Heart left ventricle (tissue), 13 donors: ENCODE results near the gene CLIP1.

Source experiments
- POLR2A ChIP-seq, 2 donors: fragments of 450-650 bp; IDR thresholded peaks; one replicate each; pipeline ENCODE4 v1.6.1; 2017; ENCODE audit warnings: antibody characterized with exemption in 2 of 2, mild to moderate bottlenecking in 2 of 2, moderate library complexity in 2 of 2
- TF ChIP-seq, protein P1 (sequence below), 12 donors: fragments of 200-600 bp; sonication (generic) in 4 of 12; IDR thresholded peaks; one replicate each; pipeline versions ENCODE4 v1.5.0 to v1.8.0; 2018 to 2022; ENCODE audit warnings: antibody characterized with exemption in 12 of 12, mild to moderate bottlenecking in 5 of 12
- donor health status: ischemic (EF 13 %, LVEDD 7.1; RV severe dilation, severe dysfunction).
- donor health status: DM: no; HTN: yes; CAD: no.
- donor health status: DM: no; HTN: no; CAD: no.
- donor health status: ischemic (EF 25% LVEDD 6.9; RV normal size, moderate dysfunction).
- donor health status: ischemic (EF 25% LVEDD 5.7; RV mildly dilated, moderate dysfunction).
- donor health status: ischemic (EF 35%, LVEDD 5.7; RV mildly dilated, moderate dysfunction).
- donor health status: nonischemic (EF 11% LVEDD 7.7; RV severe dilation, severe dysfunction).
- donor health status: DM: yes; HTN: yes; CAD: no.
- donor health status: PGD.
- donor health status: ischemic (EF 29% LVEDD 5.4; RV normal size, mild dysfunction).
- donor health status: nonischemic (EF 23%, LVEDD 6.1; RV moderate dilation, normal function).

DNA sequence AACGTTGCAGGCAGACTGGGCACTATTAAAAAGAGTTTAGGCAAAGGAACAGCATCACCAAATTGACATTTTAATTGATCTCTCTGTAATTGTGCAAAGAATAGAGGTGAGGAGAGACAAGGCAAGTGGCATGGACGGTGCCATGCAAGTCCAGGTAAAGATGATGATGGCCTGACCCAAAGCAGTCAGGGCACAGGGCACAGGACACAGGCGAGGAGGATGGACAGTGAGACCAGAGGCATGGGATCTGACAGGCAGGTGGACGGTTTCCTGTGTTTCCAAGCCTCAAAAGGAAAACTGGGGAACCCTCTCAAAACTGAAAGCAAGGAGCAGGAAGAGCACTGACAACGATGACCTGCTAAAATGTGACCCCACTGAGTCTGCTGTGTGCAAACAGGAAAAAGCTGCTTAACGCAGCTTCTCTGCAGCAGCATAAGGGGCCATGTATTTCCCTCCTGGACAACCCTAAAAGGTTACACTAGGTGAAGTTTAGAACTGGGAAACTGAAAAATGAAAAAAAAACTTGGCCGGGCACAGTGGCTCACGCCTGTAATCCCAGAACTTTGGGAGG lies 50.9 kb downstream of the CLIP1 start:
- TF ChIP-seq, protein P1, sequence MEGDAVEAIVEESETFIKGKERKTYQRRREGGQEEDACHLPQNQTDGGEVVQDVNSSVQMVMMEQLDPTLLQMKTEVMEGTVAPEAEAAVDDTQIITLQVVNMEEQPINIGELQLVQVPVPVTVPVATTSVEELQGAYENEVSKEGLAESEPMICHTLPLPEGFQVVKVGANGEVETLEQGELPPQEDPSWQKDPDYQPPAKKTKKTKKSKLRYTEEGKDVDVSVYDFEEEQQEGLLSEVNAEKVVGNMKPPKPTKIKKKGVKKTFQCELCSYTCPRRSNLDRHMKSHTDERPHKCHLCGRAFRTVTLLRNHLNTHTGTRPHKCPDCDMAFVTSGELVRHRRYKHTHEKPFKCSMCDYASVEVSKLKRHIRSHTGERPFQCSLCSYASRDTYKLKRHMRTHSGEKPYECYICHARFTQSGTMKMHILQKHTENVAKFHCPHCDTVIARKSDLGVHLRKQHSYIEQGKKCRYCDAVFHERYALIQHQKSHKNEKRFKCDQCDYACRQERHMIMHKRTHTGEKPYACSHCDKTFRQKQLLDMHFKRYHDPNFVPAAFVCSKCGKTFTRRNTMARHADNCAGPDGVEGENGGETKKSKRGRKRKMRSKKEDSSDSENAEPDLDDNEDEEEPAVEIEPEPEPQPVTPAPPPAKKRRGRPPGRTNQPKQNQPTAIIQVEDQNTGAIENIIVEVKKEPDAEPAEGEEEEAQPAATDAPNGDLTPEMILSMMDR (IDR thresholded peaks at IDR 0.05) = no peak
- TF ChIP-seq POLR2A (IDR thresholded peaks at IDR 0.05) = no peak
